B cell (primary cell): ENCODE data around the gene SPINDOC.

Experiments
- EZH2 ChIP-seq: IDR thresholded peaks from 2 replicates; pipeline ENCODE4 v1.6.1; 2012; ENCODE audit warnings: borderline replicate concordance, low read depth, mild to moderate bottlenecking, moderate library complexity, low read length; ENCODE audit not compliant: insufficient read depth, poor library complexity, severe bottlenecking
- TF ChIP-seq, protein P1 (sequence below): fragments of 200-600 bp; IDR thresholded peaks from one replicate; pipeline ENCODE4 v1.8.0; 2022; ENCODE audit warnings: antibody characterized with exemption, mild to moderate bottlenecking

DNA sequence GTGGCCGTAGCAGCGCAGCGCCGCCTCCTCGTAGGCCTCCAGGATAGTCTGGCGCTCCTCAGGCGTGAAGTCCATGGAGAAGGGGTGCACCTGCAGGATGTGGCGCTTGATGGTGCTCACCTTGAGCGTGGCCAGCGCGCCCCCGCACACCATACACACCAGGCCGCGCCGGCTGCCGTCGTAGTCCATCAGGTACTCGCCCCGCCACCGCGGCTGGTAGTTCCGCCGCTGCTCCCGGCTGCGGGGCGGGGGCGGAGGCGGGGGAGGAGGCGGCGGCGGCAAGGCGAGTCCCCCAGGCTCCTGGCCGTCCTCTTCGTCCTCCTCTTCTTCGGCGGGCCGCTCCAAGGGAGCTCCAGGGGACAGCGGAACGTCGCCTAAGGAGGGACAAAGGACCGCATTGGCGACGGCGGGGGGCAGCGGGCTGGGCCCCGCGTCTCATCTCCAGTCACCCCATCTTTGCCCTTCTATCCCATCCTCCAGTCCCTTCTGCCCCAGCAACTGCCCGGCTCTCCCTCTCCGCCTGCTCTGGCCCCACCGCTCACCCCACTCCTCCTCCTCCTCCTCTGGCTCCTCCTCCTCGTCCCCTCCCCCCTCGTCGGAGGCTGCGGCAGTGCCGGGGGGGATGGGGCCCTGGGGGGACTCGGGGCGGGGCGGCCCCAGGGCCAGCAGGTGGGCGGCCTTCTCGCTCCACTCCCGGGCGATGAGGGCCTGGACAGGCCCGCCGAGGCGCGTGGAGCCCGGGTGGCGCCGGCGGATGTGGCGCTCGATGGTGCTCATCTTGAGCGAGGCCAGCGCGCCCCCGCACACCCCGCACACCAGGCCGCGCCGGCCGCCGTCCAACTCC is 49.5 kb upstream of the SPINDOC start:
- TF ChIP-seq, protein P1, sequence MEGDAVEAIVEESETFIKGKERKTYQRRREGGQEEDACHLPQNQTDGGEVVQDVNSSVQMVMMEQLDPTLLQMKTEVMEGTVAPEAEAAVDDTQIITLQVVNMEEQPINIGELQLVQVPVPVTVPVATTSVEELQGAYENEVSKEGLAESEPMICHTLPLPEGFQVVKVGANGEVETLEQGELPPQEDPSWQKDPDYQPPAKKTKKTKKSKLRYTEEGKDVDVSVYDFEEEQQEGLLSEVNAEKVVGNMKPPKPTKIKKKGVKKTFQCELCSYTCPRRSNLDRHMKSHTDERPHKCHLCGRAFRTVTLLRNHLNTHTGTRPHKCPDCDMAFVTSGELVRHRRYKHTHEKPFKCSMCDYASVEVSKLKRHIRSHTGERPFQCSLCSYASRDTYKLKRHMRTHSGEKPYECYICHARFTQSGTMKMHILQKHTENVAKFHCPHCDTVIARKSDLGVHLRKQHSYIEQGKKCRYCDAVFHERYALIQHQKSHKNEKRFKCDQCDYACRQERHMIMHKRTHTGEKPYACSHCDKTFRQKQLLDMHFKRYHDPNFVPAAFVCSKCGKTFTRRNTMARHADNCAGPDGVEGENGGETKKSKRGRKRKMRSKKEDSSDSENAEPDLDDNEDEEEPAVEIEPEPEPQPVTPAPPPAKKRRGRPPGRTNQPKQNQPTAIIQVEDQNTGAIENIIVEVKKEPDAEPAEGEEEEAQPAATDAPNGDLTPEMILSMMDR: no peak
- TF ChIP-seq EZH2: no peak
